Iris pigment epithelial cell (primary cell): ENCODE data around the gene HOXC11.

Source experiments
- DNase-seq: peaks from one replicate; pipeline ENCODE4 v3.0.0-alpha.2; 2011; ENCODE audit warnings: low read depth

HOXC11 gene

GRCh38 chr12:54022960-54023884, 50.3 kb downstream of the HOXC11 start:
- no peak for DNase-seq

- DNase-seq = no peak
Observed at GRCh38 chr12:54024127-54024526, 51.2 kb downstream of the HOXC11 start.

GRCh38 chr12:54024581-54025305, 51.8 kb downstream of the HOXC11 start:
- DNase-seq = no peak

GRCh38 chr12:54025499-54026405, 52.8 kb downstream of the HOXC11 start:
- no peak for DNase-seq

GRCh38 chr12:54026640-54027441, 53.9 kb downstream of the HOXC11 start:
- DNase-seq = no peak
